SK-N-SH (cell line): ENCODE data around the gene STK32C. TPM values are rescaled to one million over a fixed set of nuclear protein-coding genes. Genes with fewer than 3 reads are reported as not detected.

Experiments used
- CTCF ChIA-PET: fragments of 300-600, 350-600 bp; formaldehyde crosslinking; extraction: SDS; loops from one replicate; lab custom pipeline; 2021; lab: Yijun Ruan, JAX
- POLR2A ChIA-PET: fragments of 350-600 bp; sonication (Branson Sonifier 250); formaldehyde crosslinking; extraction: SDS; loops from one replicate; lab custom pipeline; 2020; ENCODE audit warnings: antibody characterized with exemption, inconsistent platforms; lab: Yijun Ruan, JAX
- DNase-seq: peaks from one replicate; pipeline ENCODE4 v3.0.0; 2012
- H2AFZ ChIP-seq: fragments of 200-600 bp; sonication (generic); 2 replicates; pipeline ENCODE4 v1.8.1; 2016; ENCODE audit warnings: antibody characterized with exemption, mild to moderate bottlenecking, low read depth
- H3F3A ChIP-seq: fragments of 200-600 bp; sonication (generic); replicated peaks from 2 replicates; pipeline ENCODE3; 2016; ENCODE audit warnings: antibody characterized with exemption, mild to moderate bottlenecking; ENCODE audit not compliant: insufficient read depth
- H3K27ac ChIP-seq, 2 experiments: fragments of 200-500 bp in 1 of 2; fragments of 200-600 bp in 1 of 2; sonication (Bioruptor generic) in 1 of 2; sonication (generic), shearing (Covaris generic) in 1 of 2; 2 replicates each; pipeline versions ENCODE4 v1.5.1 to v1.6.1; 2014 to 2016; ENCODE audit warnings: low read depth in 2 of 2, inconsistent platforms in 1 of 2, low read length in 1 of 2, mild to moderate bottlenecking in 1 of 2, mixed read lengths in 1 of 2
- H3K27me3 ChIP-seq: fragments of 200-600 bp; sonication (generic), shearing (Covaris generic); 2 replicates; pipeline ENCODE4 v1.6.1; 2016; ENCODE audit warnings: mixed run types; ENCODE audit not compliant: insufficient read depth
- H3K36me3 ChIP-seq, 2 experiments: fragments of 200-500 bp in 1 of 2; fragments of 200-600 bp in 1 of 2; sonication (Bioruptor generic) in 1 of 2; sonication (generic) in 1 of 2; replicated peaks in 1 of 2; 2 replicates each; pipeline versions ENCODE3 to v1.5.1; 2014 to 2016; ENCODE audit warnings: low read length in 1 of 2, mild to moderate bottlenecking in 1 of 2; ENCODE audit not compliant: insufficient read depth in 2 of 2, control insufficient read depth in 1 of 2
- H3K4me1 ChIP-seq, 2 experiments: fragments of 200-500 bp in 1 of 2; fragments of 200-600 bp in 1 of 2; sonication (Bioruptor generic) in 1 of 2; sonication (generic), shearing (Covaris generic) in 1 of 2; 2 replicates each; pipeline versions ENCODE4 v1.5.1 to v1.6.1; 2014 to 2016; ENCODE audit warnings: low read depth in 1 of 2, low read length in 1 of 2, mixed run types in 1 of 2; ENCODE audit not compliant: insufficient read depth in 2 of 2, control insufficient read depth in 1 of 2
- H3K4me2 ChIP-seq: fragments of 200-600 bp; sonication (generic), shearing (Covaris generic); 2 replicates; pipeline ENCODE4 v1.6.1; 2017; ENCODE audit warnings: mixed run types
- H3K4me3 ChIP-seq, 2 experiments: fragments of 200-500 bp in 1 of 2; fragments of 200-600 bp in 1 of 2; sonication (Bioruptor generic) in 1 of 2; sonication (generic), shearing (Covaris generic) in 1 of 2; 2 replicates each; pipeline versions ENCODE4 v1.5.1 to v1.8.1; 2014 to 2016; ENCODE audit warnings: low read depth in 2 of 2, inconsistent platforms in 1 of 2, low read length in 1 of 2, mild to moderate bottlenecking in 1 of 2, mixed read lengths in 1 of 2, moderate library complexity in 1 of 2
- H3K79me2 ChIP-seq: fragments of 200-600 bp; sonication (generic); 2 replicates; pipeline ENCODE4 v1.8.1; 2017; ENCODE audit warnings: mild to moderate bottlenecking; ENCODE audit not compliant: insufficient read depth
- H3K9ac ChIP-seq: fragments of 200-600 bp; sonication (generic); 2 replicates; pipeline ENCODE4 v1.6.1; 2017; ENCODE audit warnings: mixed run types
- H3K9me2 ChIP-seq: fragments of 200-600 bp; sonication (generic); 2 replicates; pipeline ENCODE4 v1.6.1; 2017; ENCODE audit warnings: mixed run types
- H3K9me3 ChIP-seq: fragments of 200-600 bp; sonication (generic); 2 replicates; pipeline ENCODE4 v1.6.1; 2017; ENCODE audit warnings: mixed run types, mild to moderate bottlenecking, moderate library complexity
- H4K20me1 ChIP-seq: fragments of 200-600 bp; sonication (generic); 2 replicates; pipeline ENCODE4 v1.6.1; 2017; ENCODE audit warnings: mild to moderate bottlenecking, mixed run types; ENCODE audit not compliant: insufficient read depth
- CTCF ChIP-seq: fragments of 200-600 bp; sonication (generic); IDR thresholded peaks from 2 replicates; pipeline ENCODE4 v1.6.1; 2017; ENCODE audit warnings: antibody characterized with exemption, mild to moderate bottlenecking, moderate library complexity
- EZH2phosphoT487 ChIP-seq: fragments of 200-600 bp; sonication (generic); IDR thresholded peaks from 2 replicates; pipeline ENCODE4 v1.6.1; 2017; ENCODE audit warnings: low read depth, mixed run types, mild to moderate bottlenecking, antibody characterized with exemption, moderate library complexity, borderline replicate concordance
- FOXJ3 ChIP-seq: sonication (generic); formaldehyde crosslinking; IDR thresholded peaks from 2 replicates; pipeline ENCODE4 v1.5.1; 2020; ENCODE audit warnings: mild to moderate bottlenecking, missing genetic modification reagents
- GABPA ChIP-seq: IDR thresholded peaks from 2 replicates; pipeline ENCODE4 v1.4.0; 2012; ENCODE audit warnings: low read depth, mild to moderate bottlenecking
- GATA2 ChIP-seq: sonication (generic); formaldehyde crosslinking; IDR thresholded peaks from 2 replicates; pipeline ENCODE4 v1.5.0; 2020; ENCODE audit warnings: mild to moderate bottlenecking, missing genetic modification reagents
- JUND ChIP-seq: IDR thresholded peaks from 2 replicates; pipeline ENCODE4 v1.4.0; 2012
- MXI1 ChIP-seq: IDR thresholded peaks from 2 replicates; pipeline ENCODE4 v1.6.1; 2012; ENCODE audit warnings: mild to moderate bottlenecking, low read depth, low read length, improper control_type of control experiment
- NRF1 ChIP-seq: IDR thresholded peaks from 2 replicates; pipeline ENCODE4 v1.6.1; 2012; ENCODE audit warnings: low read depth, mild to moderate bottlenecking, low read length
- PBX3 ChIP-seq: IDR thresholded peaks from 2 replicates; pipeline ENCODE4; 2012
- REST ChIP-seq: IDR thresholded peaks from 2 replicates; pipeline ENCODE4 v1.6.1; 2012; ENCODE audit warnings: mild to moderate bottlenecking, low read depth, low read length, moderate library complexity
- TCF12 ChIP-seq: IDR thresholded peaks from 2 replicates; pipeline ENCODE4 v1.4.0; 2012
- USF1 ChIP-seq: IDR thresholded peaks from 2 replicates; pipeline ENCODE4 v1.4.0; 2012; ENCODE audit warnings: low read depth, borderline replicate concordance
- WGBS: methylation state at CpG from one replicate; pipeline ENCODE4 v1.1.6; 2017; ENCODE audit warnings: low lambda C conversion rate; 5-methylcytosine and 5-hydroxymethylcytosine counted together
- polyA plus RNA-seq, 3 experiments: library from polyadenylated mRNA; depleted of rRNA; stranded (reverse); fragments of >200 nt; gene quantifications; 2 replicates each; pipeline ENCODE4 v1.2.3, GENCODE V29; 2012

Gene STK32C
- polyA plus RNA-seq, 1 of the 3 experiments (the other 2 are of a cell fraction), result 27.8 TPM

DNA sequence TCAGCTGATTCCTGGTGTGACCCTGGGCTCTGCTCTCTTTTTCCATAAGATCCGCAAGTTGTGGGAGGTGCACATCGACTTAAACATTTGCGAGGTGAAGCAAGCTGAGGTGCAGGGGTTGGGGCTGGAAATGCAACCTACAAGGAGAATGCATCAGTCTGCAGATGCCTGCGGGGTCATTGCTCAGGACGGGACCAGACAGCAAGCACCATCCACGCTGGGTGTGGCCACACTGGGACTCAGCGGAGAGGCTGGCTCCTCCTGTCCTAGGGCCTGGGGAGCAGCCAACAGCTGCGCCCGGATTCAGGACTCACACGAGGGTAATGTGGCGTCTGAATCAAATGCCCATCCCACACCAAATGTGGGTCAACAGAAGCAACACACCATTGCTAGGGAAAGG is 33.8 kb downstream of the STK32C start:
- H3K9me2 ChIP-seq, result no peaks in the 10 kb centered on the region
- no peak overlapping the region for H2AFZ ChIP-seq
- CTCF ChIA-PET, result no interaction called here
- H3F3A ChIP-seq, result no peaks in the 10 kb centered on the region
- H3K27me3 ChIP-seq, result no peaks in the 10 kb centered on the region
- no peak overlapping the region for H3K27ac ChIP-seq
- no peaks in the 10 kb centered on the region for H3K9me3 ChIP-seq
- peaks cover 0 to 27% of the 10 kb centered on the region in 2 experiments; a peak in 1 of 4 replicates for H3K4me1 ChIP-seq
- H3K79me2 ChIP-seq, result no peaks in the 10 kb centered on the region
- H3K4me3 ChIP-seq, result no peak overlapping the region
- H3K36me3 ChIP-seq, result no peaks in the 10 kb centered on the region
- no peak overlapping the region for H3K4me2 ChIP-seq
- H4K20me1 ChIP-seq, result no peaks in the 10 kb centered on the region
- TF ChIP-seq CTCF (no peak), GATA2 (CRISPR knock-in tag) (no peak), FOXJ3 (CRISPR knock-in tag) (no peak), EZH2phosphoT487 (no peak), USF1 (no peak), REST (no peak), JUND (no peak), NRF1 (no peak), GABPA (no peak), TCF12 (no peak)
- WGBS, result 84% methylated on average over 7 of the region's 11 CpGs
- no peak overlapping the region for H3K9ac ChIP-seq
- DNase-seq, result no peak
- POLR2A ChIA-PET, result no interaction called here

GRCh38 chr10:132273304-132273944 is 34.3 kb downstream of the STK32C start:
- ChIA-PET CTCF (no interaction called here), POLR2A (no interaction called here)
- Histone ChIP-seq H3K36me3 (no peaks in the 10 kb centered on the region), H3F3A (peaks cover 1% of the 10 kb centered on the region), H3K27me3 (no peaks in the 10 kb centered on the region), H3K9me2 (no peaks in the 10 kb centered on the region), H4K20me1 (no peaks in the 10 kb centered on the region), H3K79me2 (no peaks in the 10 kb centered on the region), H3K27ac (no peak overlapping the region), H3K9me3 (no peaks in the 10 kb centered on the region), H3K4me3 (no peak overlapping the region), H3K4me1 (peaks cover 0 to 29% of the 10 kb centered on the region in 2 experiments; a peak in 1 of 4 replicates), H2AFZ (no peak overlapping the region), H3K4me2 (no peak overlapping the region), H3K9ac (no peak overlapping the region)
- DNase-seq, result no peak
- 77% methylated on average over 8 of the region's 8 CpGs for WGBS
- TF ChIP-seq TCF12, result no peak
- no peak for TF ChIP-seq GATA2 (CRISPR knock-in tag)
- no peak for TF ChIP-seq FOXJ3 (CRISPR knock-in tag)
- no peak for TF ChIP-seq MXI1
- no peak for TF ChIP-seq PBX3
- TF ChIP-seq CTCF, result no peak
